Measurements from ENCODE around the gene ACVR1B. TPM values are rescaled to one million over a fixed set of nuclear protein-coding genes. Genes with fewer than 3 reads are reported as not detected.

Gene ACVR1B
- total and polyA plus RNA-seq, 2 donors (not counting 1 experiment from before 2014, with no cell fraction given) = 3.4 to 10.6 TPM

GRCh38 chr12:52020539-52021336, 69.2 kb downstream of the ACVR1B start:
- H3K79me2 ChIP-seq (ENCODE audit: control insufficient read depth, insufficient read depth, low read length) = no peaks in the 10 kb centered on the region
- peak overlapping the region; percentile 61 for H3K4me2 ChIP-seq (replicated peaks; ENCODE audit: low read depth, low read length, poor library complexity, severe bottlenecking)
- 2% methylated on average over 7 of the region's 9 CpGs for WGBS (ENCODE audit: insufficient coverage)
- no peaks in the 10 kb centered on the region for H3K36me3 ChIP-seq (replicated peaks in 1 of 2; ENCODE audit: control extremely low read depth in 1 of 2, control insufficient read depth in 1 of 2, extremely low read depth in 1 of 2, insufficient read depth in 2 of 2, low read length in 1 of 2)
- H3K9me3 ChIP-seq (ENCODE audit: control extremely low read depth in 1 of 3, control insufficient read depth in 2 of 3, insufficient read depth in 1 of 3, low read length in 2 of 3) = no peaks in the 10 kb centered on the region
- intact Hi-C loops (cut with micrococcal nuclease) = loop anchor here (1.0 kb wide), 2 partner anchors 16 to 27 kb away; no protein-coding TSS in a partner anchor
- H3K27me3 ChIP-seq (replicated peaks in 1 of 4; ENCODE audit: control extremely low read depth in 1 of 4, control insufficient read depth in 3 of 4, insufficient read depth in 4 of 4, low read length in 3 of 4) = no peaks in the 10 kb centered on the region
- Mint-ChIP-seq H3K9me3 (ENCODE audit: insufficient read depth) (no peaks in the 10 kb centered on the region), H3K27ac (peak overlapping the region; percentile 73), H3K27me3 (no peaks in the 10 kb centered on the region), H3K4me3 (peak overlapping the region; percentile 47), H3K4me1 (peaks cover 53% of the 10 kb centered on the region)
- ChIA-PET CTCF (interaction anchor here (0.7 to 32.6 kb wide), 14 partner anchors 9 to 107 kb away, joined by 3 to 1315 read pairs (median 4); partner anchors contain the start of genes ATG101, NR4A1, SMIM41 and TAMALIN), POLR2A (interaction anchor here (0.5 to 4.8 kb wide), 5 partner anchors 11 to 43 kb away, joined by 5 to 28 read pairs (median 7); partner anchors contain the start of gene TAMALIN)
- no peaks in the 10 kb centered on the region for H4K20me1 ChIP-seq (ENCODE audit: control insufficient read depth, insufficient read depth, low read length, poor library complexity, severe bottlenecking)
- H3K27ac ChIP-seq (ENCODE audit: low read length in 2 of 2) = no peak overlapping the region
- ATAC-seq (ENCODE audit: low read depth) (peak; percentile 53), DNase-seq (peak; percentile 86)
- peaks cover 31 to 49% of the 10 kb centered on the region in 2 donors for H3K4me1 ChIP-seq (ENCODE audit: control insufficient read depth in 2 of 2, insufficient read depth in 2 of 2, low read length in 2 of 2)
- no peak overlapping the region for H3K4me3 ChIP-seq (ENCODE audit: control extremely low read depth in 1 of 5, extremely low read depth in 1 of 5, insufficient read depth in 1 of 5, low read depth in 2 of 5, low read length in 4 of 5)
- H3K9ac ChIP-seq (ENCODE audit: low read length) = no peak overlapping the region
- H2AFZ ChIP-seq (ENCODE audit: insufficient read depth, low read depth, low read length, poor library complexity, severe bottlenecking) = no peak overlapping the region
- peak; percentile 77 for TF ChIP-seq CTCF (IDR thresholded peaks at IDR 0.05)
- TF ChIP-seq EZH2 (IDR thresholded peaks at IDR 0.05; ENCODE audit: borderline replicate concordance, insufficient read depth, low read depth, low read length, poor library complexity, severe bottlenecking) = no peak

All from B cell (primary cell).